Measurements from ENCODE around the gene ALDH3A2.
"Not testable (repeated sequence)": the region's sequence is repeated elsewhere in the genome, so short reads cannot be mapped to it uniquely, and the experiment has no call there.

ALDH3A2 gene

GRCh38 chr17:19660219-19660870 is 11.8 kb downstream of the ALDH3A2 start:
- DNase-seq (ENCODE audit: low spot score) (no peak), ATAC-seq (ENCODE audit: low read depth) (no peak)
- Histone ChIP-seq H3K27ac (ENCODE audit: poor library complexity, severe bottlenecking) (no peak overlapping the region), H3K4me3 (ENCODE audit: severe bottlenecking) (no peak overlapping the region), H3K27me3 (ENCODE audit: insufficient read depth, poor library complexity, severe bottlenecking) (no peaks in the 10 kb centered on the region), H3K4me1 (ENCODE audit: insufficient read depth, poor library complexity, severe bottlenecking) (no peaks in the 10 kb centered on the region), H3K9me3 (ENCODE audit: severe bottlenecking) (no peaks in the 10 kb centered on the region), H3K36me3 (ENCODE audit: low read depth) (peaks cover 67% of the 10 kb centered on the region)
- no peak for TF ChIP-seq CTCF (IDR thresholded peaks at IDR 0.05; ENCODE audit: poor library complexity, severe bottlenecking)

GRCh38 chr17:19661121-19661520 is 12.6 kb downstream of the ALDH3A2 start:
- no peaks in the 10 kb centered on the region for H3K4me1 ChIP-seq (ENCODE audit: insufficient read depth, poor library complexity, severe bottlenecking)
- H3K27ac ChIP-seq (ENCODE audit: poor library complexity, severe bottlenecking), result no peak overlapping the region
- no peak overlapping the region for H3K4me3 ChIP-seq (ENCODE audit: severe bottlenecking)

GRCh38 chr17:19663097-19663496 is 14.5 kb downstream of the ALDH3A2 start:
- H3K36me3 ChIP-seq (ENCODE audit: low read depth), result peaks cover 62% of the 10 kb centered on the region
- H3K4me3 ChIP-seq (ENCODE audit: severe bottlenecking), result no peak overlapping the region
- no peaks in the 10 kb centered on the region for H3K27me3 ChIP-seq (ENCODE audit: insufficient read depth, poor library complexity, severe bottlenecking)
- H3K27ac ChIP-seq (ENCODE audit: poor library complexity, severe bottlenecking), result no peak overlapping the region
- DNase-seq (ENCODE audit: low spot score) (no peak), ATAC-seq (ENCODE audit: low read depth) (no peak)
- H3K9me3 ChIP-seq (ENCODE audit: severe bottlenecking), result no peaks in the 10 kb centered on the region
- TF ChIP-seq CTCF (IDR thresholded peaks at IDR 0.05; ENCODE audit: poor library complexity, severe bottlenecking), result no peak
- H3K4me1 ChIP-seq (ENCODE audit: insufficient read depth, poor library complexity, severe bottlenecking), result no peaks in the 10 kb centered on the region

More at GRCh38 chr17:19661121-19661520, 12.6 kb downstream of the ALDH3A2 start:
- no peaks in the 10 kb centered on the region for H3K9me3 ChIP-seq (ENCODE audit: severe bottlenecking)
- ATAC-seq (ENCODE audit: low read depth), result no peak
- peaks cover 65% of the 10 kb centered on the region for H3K36me3 ChIP-seq (ENCODE audit: low read depth)
- no peak for TF ChIP-seq CTCF (IDR thresholded peaks at IDR 0.05; ENCODE audit: poor library complexity, severe bottlenecking)
- no peaks in the 10 kb centered on the region for H3K27me3 ChIP-seq (ENCODE audit: insufficient read depth, poor library complexity, severe bottlenecking)
- no peak for DNase-seq (ENCODE audit: low spot score)

- no peaks in the 10 kb centered on the region for H3K27me3 ChIP-seq (ENCODE audit: insufficient read depth, poor library complexity, severe bottlenecking)
- ATAC-seq (ENCODE audit: low read depth) (no peak), DNase-seq (ENCODE audit: low spot score) (no peak)
- peaks cover 60% of the 10 kb centered on the region for H3K36me3 ChIP-seq (ENCODE audit: low read depth)
- H3K4me1 ChIP-seq (ENCODE audit: insufficient read depth, poor library complexity, severe bottlenecking), result no peaks in the 10 kb centered on the region
- H3K9me3 ChIP-seq (ENCODE audit: severe bottlenecking), result no peaks in the 10 kb centered on the region
- no peak overlapping the region for H3K4me3 ChIP-seq (ENCODE audit: severe bottlenecking)
- no peak overlapping the region for H3K27ac ChIP-seq (ENCODE audit: poor library complexity, severe bottlenecking)
- TF ChIP-seq CTCF (IDR thresholded peaks at IDR 0.05; ENCODE audit: poor library complexity, severe bottlenecking), result no peak
Measured at GRCh38 chr17:19664136-19664820, 15.7 kb downstream of the ALDH3A2 start.

GRCh38 chr17:19664821-19665181 is 16.2 kb downstream of the ALDH3A2 start:
- H3K27ac ChIP-seq (ENCODE audit: poor library complexity, severe bottlenecking), result no peak overlapping the region
- no peaks in the 10 kb centered on the region for H3K27me3 ChIP-seq (ENCODE audit: insufficient read depth, poor library complexity, severe bottlenecking)
- H3K9me3 ChIP-seq (ENCODE audit: severe bottlenecking), result no peaks in the 10 kb centered on the region
- no peaks in the 10 kb centered on the region for H3K4me1 ChIP-seq (ENCODE audit: insufficient read depth, poor library complexity, severe bottlenecking)
- no peak overlapping the region for H3K4me3 ChIP-seq (ENCODE audit: severe bottlenecking)
- H3K36me3 ChIP-seq (ENCODE audit: low read depth), result peaks cover 65% of the 10 kb centered on the region
- ATAC-seq (ENCODE audit: low read depth) (no peak), DNase-seq (ENCODE audit: low spot score) (no peak)
- TF ChIP-seq CTCF (IDR thresholded peaks at IDR 0.05; ENCODE audit: poor library complexity, severe bottlenecking), result no peak

- H3K36me3 ChIP-seq (ENCODE audit: low read depth), result peaks cover 60% of the 10 kb centered on the region
Measured at GRCh38 chr17:19669680-19670079, 21.1 kb downstream of the ALDH3A2 start.

More at GRCh38 chr17:19669680-19670079, 21.1 kb downstream of the ALDH3A2 start:
- ATAC-seq (ENCODE audit: low read depth); H3K4me1 ChIP-seq (ENCODE audit: insufficient read depth, poor library complexity, severe bottlenecking); DNase-seq (ENCODE audit: low spot score); H3K27me3 ChIP-seq (ENCODE audit: insufficient read depth, poor library complexity, severe bottlenecking); H3K27ac ChIP-seq (ENCODE audit: poor library complexity, severe bottlenecking); H3K9me3 ChIP-seq (ENCODE audit: severe bottlenecking); H3K4me3 ChIP-seq (ENCODE audit: severe bottlenecking): not testable (repeated sequence)

Measured in RWPE2 (cell line).